K562 (cell line): ENCODE measurements around the gene ZNF740. TPM values are rescaled to one million over a fixed set of nuclear protein-coding genes. Genes with fewer than 3 reads are reported as not detected.

Experiments
- ATF7 ChIP-seq: fragments of 450-650 bp; IDR thresholded peaks from 2 replicates; pipeline ENCODE4 v1.7.1; 2014; ENCODE audit warnings: mild to moderate bottlenecking, moderate library complexity
- CEBPG ChIP-seq, 3 experiments: fragments of 200-800 bp in 1 of 3; sonication (Bioruptor generic) in 1 of 3; sonication (generic) in 1 of 3; formaldehyde crosslinking in 1 of 3; IDR thresholded peaks in 2 of 3; conservative IDR thresholded peaks in 1 of 3; 2 replicates each; pipeline versions ENCODE4 v1.6.1 to v1.8.0; 2016 to 2022; ENCODE audit warnings: missing compliant biosample characterization in 2 of 3, missing genetic modification characterization in 2 of 3, mild to moderate bottlenecking in 1 of 3, missing genetic modification reagents in 1 of 3
- CHD1 ChIP-seq: fragments of 200-600 bp; sonication (generic); IDR thresholded peaks from one replicate; pipeline ENCODE4 v1.6.1; 2012; ENCODE audit warnings: mild to moderate bottlenecking, moderate library complexity, low read length, inconsistent platforms
- CREM ChIP-seq: IDR thresholded peaks from 2 replicates; pipeline ENCODE4 v1.6.1; 2014; ENCODE audit warnings: antibody characterized with exemption, low read depth
- FUS ChIP-seq: fragments of 200-400 bp; formaldehyde crosslinking; optimal IDR thresholded peaks from 2 replicates; pipeline ENCODE3; 2017; ENCODE audit warnings: low read depth, low read length
- GTF2E2 ChIP-seq: fragments of 200-800 bp; sonication (Bioruptor generic); IDR thresholded peaks from 2 replicates; pipeline ENCODE4 v1.6.1; 2016; ENCODE audit warnings: missing genetic modification characterization, missing compliant biosample characterization
- HDAC2 ChIP-seq: fragments of 450-650 bp; IDR thresholded peaks from 2 replicates; pipeline ENCODE4 v1.6.1; 2016; ENCODE audit warnings: mild to moderate bottlenecking
- ILF3 ChIP-seq: fragments of 450-650 bp; IDR thresholded peaks from 2 replicates; pipeline ENCODE4 v1.6.1; 2018; ENCODE audit warnings: antibody characterized with exemption, mild to moderate bottlenecking, moderate library complexity, borderline replicate concordance
- NR4A1 ChIP-seq, 2 experiments: fragments of 250-450 bp in 1 of 2; fragments of 450-650 bp in 1 of 2; sonication (Bioruptor Pico) in 1 of 2; IDR thresholded peaks; 2 replicates each; pipeline versions ENCODE4 v1.4.0 to v1.6.1; 2016 to 2020; ENCODE audit warnings: mild to moderate bottlenecking in 2 of 2, missing compliant biosample characterization in 1 of 2, missing genetic modification characterization in 1 of 2, moderate library complexity in 1 of 2
- POLR2A ChIP-seq: fragments of 450-650 bp; conservative IDR thresholded peaks from 2 replicates; pipeline ENCODE4 v1.6.1; 2016
- RFX5 ChIP-seq: IDR thresholded peaks from 2 replicates; pipeline ENCODE4 v1.6.1; 2011; ENCODE audit warnings: low read depth, mild to moderate bottlenecking, improper control_type of control experiment, low read length
- SAP30 ChIP-seq: fragments of 200-600 bp; sonication (generic); IDR thresholded peaks from 2 replicates; pipeline ENCODE4 v1.6.1; 2012; ENCODE audit warnings: borderline replicate concordance, low read depth, mild to moderate bottlenecking, moderate library complexity, low read length, control low read depth, inconsistent platforms; ENCODE audit not compliant: insufficient read depth, poor library complexity, severe bottlenecking
- SMARCA4 ChIP-seq: fragments of 450-650 bp; IDR thresholded peaks from 2 replicates; pipeline ENCODE4 v1.6.1; 2016
- STAT5B ChIP-seq: fragments of 250-450 bp; sonication (Bioruptor Pico); IDR thresholded peaks from 2 replicates; pipeline ENCODE4 v1.8.0; 2021; ENCODE audit warnings: mild to moderate bottlenecking, inconsistent platforms
- TRIM28 ChIP-seq: fragments of 450-650 bp; IDR thresholded peaks from 2 replicates; pipeline ENCODE4 v1.6.1; 2017
- ZNF263 ChIP-seq: sonication (generic); formaldehyde crosslinking; IDR thresholded peaks from 2 replicates; pipeline ENCODE4 v1.8.0; 2022; ENCODE audit warnings: mild to moderate bottlenecking, missing genetic modification reagents, borderline replicate concordance
- ZNF707 ChIP-seq: fragments of 250-450 bp; sonication (Bioruptor Pico); conservative IDR thresholded peaks from 2 replicates; pipeline ENCODE4 v1.8.0; 2022; ENCODE audit warnings: inconsistent platforms, mild to moderate bottlenecking, moderate library complexity
- polyA plus RNA-seq, 8 experiments: library from polyadenylated mRNA; depleted of rRNA in 4 of 8; stranded (reverse) in 5 of 8; unstranded in 3 of 8; fragments of >200 nt; fragmentation: Nextera tagmentation in 2 of 8; fragmentation: Illumina TruSeq in 1 of 8; extraction: Ambion mirVana in 2 of 8; extraction: Trizol in 1 of 8; gene quantifications; 2 replicates each; pipeline versions ENCODE4 v1.2.1 to v1.2.3, GENCODE V29; 2011 to 2014; ENCODE audit warnings: inconsistent platforms in 1 of 8, missing spikeins in 1 of 8
- total RNA-seq, 7 experiments: library from RNA; depleted of rRNA in 6 of 7; stranded (reverse); fragments of >200 nt in 6 of 7; fragmentation: Illumina TruSeq in 2 of 7; extraction: Trizol in 2 of 7; gene quantifications; 2 replicates each; pipeline versions ENCODE4 v1.2.1 to v1.2.3, GENCODE V29; 2011 to 2021; ENCODE audit warnings: low replicate concordance in 1 of 7
- TF ChIP-seq, protein P1 (sequence below): fragments of 450-650 bp; IDR thresholded peaks from 2 replicates; pipeline ENCODE4 v1.7.1; 2018; ENCODE audit warnings: mild to moderate bottlenecking, low read depth; ENCODE audit not compliant: partially characterized antibody
- TF ChIP-seq, protein P2 (sequence below): fragments of 450-650 bp; IDR thresholded peaks from 2 replicates; pipeline ENCODE4 v1.6.1; 2016; ENCODE audit warnings: low read depth

Gene ZNF740
- total and polyA plus RNA-seq, 9 of the 15 experiments (the other 6 are each of a cell fraction or from before 2014, with no cell fraction given): 0.57 to 46.4 (median 18.6) TPM

DNA sequence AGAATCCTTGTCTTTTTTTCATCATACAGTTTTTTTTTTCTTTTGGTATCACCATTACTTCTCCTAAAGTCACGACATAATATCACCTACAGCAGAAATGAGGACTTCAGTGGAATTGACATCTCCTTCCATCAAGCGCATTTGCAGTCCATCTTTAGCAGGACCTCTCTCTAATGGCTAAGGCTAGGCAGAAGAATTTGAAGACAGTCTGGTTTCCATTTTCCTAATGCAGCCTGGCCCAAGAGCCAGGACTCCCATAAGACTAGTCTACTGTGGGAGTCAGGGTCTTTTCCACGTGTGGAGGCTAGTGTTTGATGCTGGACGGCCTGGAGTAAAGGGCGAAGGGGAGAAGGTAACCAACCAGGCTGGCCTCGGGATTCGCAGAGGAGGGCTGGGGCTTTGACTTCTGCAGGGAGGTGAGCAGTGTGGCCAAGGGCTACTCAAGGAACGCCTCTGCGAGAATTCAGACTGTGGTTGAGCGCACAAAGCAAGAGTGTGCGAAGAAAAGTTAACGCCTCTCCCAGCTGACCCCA, 769 bp upstream of the ZNF740 start (continued):
- TF ChIP-seq, protein P1, sequence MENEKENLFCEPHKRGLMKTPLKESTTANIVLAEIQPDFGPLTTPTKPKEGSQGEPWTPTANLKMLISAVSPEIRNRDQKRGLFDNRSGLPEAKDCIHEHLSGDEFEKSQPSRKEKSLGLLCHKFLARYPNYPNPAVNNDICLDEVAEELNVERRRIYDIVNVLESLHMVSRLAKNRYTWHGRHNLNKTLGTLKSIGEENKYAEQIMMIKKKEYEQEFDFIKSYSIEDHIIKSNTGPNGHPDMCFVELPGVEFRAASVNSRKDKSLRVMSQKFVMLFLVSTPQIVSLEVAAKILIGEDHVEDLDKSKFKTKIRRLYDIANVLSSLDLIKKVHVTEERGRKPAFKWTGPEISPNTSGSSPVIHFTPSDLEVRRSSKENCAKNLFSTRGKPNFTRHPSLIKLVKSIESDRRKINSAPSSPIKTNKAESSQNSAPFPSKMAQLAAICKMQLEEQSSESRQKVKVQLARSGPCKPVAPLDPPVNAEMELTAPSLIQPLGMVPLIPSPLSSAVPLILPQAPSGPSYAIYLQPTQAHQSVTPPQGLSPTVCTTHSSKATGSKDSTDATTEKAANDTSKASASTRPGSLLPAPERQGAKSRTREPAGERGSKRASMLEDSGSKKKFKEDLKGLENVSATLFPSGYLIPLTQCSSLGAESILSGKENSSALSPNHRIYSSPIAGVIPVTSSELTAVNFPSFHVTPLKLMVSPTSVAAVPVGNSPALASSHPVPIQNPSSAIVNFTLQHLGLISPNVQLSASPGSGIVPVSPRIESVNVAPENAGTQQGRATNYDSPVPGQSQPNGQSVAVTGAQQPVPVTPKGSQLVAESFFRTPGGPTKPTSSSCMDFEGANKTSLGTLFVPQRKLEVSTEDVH: no peak
- TF ChIP-seq HDAC2: peak; percentile 40
- no peak for TF ChIP-seq SAP30
- TF ChIP-seq, protein P2, sequence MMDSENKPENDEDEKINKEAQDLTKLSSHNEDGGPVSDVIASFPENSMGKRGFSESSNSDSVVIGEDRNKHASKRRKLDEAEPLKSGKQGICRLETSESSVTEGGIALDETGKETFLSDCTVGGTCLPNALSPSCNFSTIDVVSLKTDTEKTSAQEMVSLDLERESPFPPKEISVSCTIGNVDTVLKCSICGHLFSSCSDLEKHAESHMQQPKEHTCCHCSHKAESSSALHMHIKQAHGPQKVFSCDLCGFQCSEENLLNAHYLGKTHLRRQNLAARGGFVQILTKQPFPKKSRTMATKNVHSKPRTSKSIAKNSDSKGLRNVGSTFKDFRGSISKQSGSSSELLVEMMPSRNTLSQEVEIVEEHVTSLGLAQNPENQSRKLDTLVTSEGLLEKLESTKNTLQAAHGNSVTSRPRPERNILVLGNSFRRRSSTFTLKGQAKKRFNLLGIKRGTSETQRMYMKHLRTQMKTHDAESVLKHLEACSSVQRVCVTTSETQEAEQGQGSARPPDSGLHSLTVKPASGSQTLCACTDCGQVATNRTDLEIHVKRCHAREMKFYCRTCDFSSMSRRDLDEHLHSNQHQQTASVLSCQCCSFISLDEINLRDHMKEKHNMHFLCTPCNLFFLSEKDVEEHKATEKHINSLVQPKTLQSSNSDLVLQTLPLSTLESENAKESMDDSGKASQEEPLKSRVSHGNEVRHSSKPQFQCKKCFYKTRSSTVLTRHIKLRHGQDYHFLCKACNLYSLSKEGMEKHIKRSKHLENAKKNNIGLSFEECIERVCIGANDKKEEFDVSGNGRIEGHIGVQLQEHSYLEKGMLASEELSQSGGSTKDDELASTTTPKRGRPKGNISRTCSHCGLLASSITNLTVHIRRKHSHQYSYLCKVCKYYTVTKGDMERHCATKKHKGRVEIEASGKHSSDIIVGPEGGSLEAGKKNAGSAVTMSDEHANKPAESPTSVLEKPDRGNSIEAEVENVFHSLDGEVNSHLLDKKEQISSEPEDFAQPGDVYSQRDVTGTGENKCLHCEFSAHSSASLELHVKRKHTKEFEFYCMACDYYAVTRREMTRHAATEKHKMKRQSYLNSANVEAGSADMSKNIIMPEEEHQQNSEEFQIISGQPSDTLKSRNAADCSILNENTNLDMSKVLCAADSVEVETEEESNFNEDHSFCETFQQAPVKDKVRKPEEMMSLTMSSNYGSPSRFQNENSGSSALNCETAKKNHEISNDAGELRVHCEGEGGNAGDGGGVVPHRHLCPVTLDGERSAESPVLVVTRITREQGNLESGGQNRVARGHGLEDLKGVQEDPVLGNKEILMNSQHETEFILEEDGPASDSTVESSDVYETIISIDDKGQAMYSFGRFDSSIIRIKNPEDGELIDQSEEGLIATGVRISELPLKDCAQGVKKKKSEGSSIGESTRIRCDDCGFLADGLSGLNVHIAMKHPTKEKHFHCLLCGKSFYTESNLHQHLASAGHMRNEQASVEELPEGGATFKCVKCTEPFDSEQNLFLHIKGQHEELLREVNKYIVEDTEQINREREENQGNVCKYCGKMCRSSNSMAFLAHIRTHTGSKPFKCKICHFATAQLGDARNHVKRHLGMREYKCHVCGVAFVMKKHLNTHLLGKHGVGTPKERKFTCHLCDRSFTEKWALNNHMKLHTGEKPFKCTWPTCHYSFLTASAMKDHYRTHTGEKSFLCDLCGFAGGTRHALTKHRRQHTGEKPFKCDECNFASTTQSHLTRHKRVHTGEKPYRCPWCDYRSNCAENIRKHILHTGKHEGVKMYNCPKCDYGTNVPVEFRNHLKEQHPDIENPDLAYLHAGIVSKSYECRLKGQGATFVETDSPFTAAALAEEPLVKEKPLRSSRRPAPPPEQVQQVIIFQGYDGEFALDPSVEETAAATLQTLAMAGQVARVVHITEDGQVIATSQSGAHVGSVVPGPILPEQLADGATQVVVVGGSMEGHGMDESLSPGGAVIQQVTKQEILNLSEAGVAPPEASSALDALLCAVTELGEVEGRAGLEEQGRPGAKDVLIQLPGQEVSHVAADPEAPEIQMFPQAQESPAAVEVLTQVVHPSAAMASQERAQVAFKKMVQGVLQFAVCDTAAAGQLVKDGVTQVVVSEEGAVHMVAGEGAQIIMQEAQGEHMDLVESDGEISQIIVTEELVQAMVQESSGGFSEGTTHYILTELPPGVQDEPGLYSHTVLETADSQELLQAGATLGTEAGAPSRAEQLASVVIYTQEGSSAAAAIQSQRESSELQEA: no peak
- TF ChIP-seq FUS: no peak
- peak; percentile 37; the same call in 1 of the 2 replicates for TF ChIP-seq SMARCA4
- TF ChIP-seq GTF2E2 (tag): peak; percentile 16; the same call in 1 of the 2 replicates
- no peak for TF ChIP-seq CEBPG (CRISPR knock-in tag; IDR thresholded peaks at IDR 0.05)
- no peak for TF ChIP-seq CEBPG (tag; conservative IDR thresholded peaks at IDR 0.05 in 1 of 2, IDR thresholded peaks at IDR 0.05 in 1 of 2)
- TF ChIP-seq ZNF263 (CRISPR knock-in tag): no peak
- 0 out of 2 replicates have a peak, but pooled peaks have one; percentile 33 for TF ChIP-seq NR4A1 (CRISPR knock-in tag; IDR thresholded peaks at IDR 0.05)
- TF ChIP-seq NR4A1 (tag; IDR thresholded peaks at IDR 0.05): no peak
- no peak for TF ChIP-seq ILF3
- no peak for TF ChIP-seq CREM
- TF ChIP-seq POLR2A: no peak
- TF ChIP-seq ATF7: no peak
- no peak for TF ChIP-seq CHD1
- no peak for TF ChIP-seq ZNF707 (CRISPR knock-in tag)
- 0 out of 2 replicates have a peak, but pooled peaks have one; percentile 3 for TF ChIP-seq TRIM28
- no peak for TF ChIP-seq STAT5B (CRISPR knock-in tag)
- no peak for TF ChIP-seq RFX5
